Liver (tissue), 9 donors: ENCODE results near the gene STAT3. TPM values are rescaled to one million over a fixed set of nuclear protein-coding genes. Genes with fewer than 3 reads are reported as not detected.

Experiments used
- DNase-seq: peaks from one replicate; pipeline ENCODE4 v3.0.0-alpha.2; 2017; ENCODE audit warnings: low spot score
- H3K27ac ChIP-seq, 2 donors: one replicate each; pipeline ENCODE4 v1.7.0; 2013; ENCODE audit warnings: inconsistent platforms in 2 of 2, low read length in 2 of 2, control low read depth in 1 of 2, low read depth in 1 of 2, mild to moderate bottlenecking in 1 of 2
- H3K27me3 ChIP-seq, 4 donors: one replicate each; pipeline versions ENCODE4 v1.6.1 to v1.7.0; 2013; ENCODE audit warnings: low read length in 3 of 4, inconsistent platforms in 1 of 4, mild to moderate bottlenecking in 1 of 4, moderate library complexity in 1 of 4; ENCODE audit not compliant: control insufficient read depth in 4 of 4, insufficient read depth in 4 of 4
- H3K36me3 ChIP-seq, 4 donors: one replicate each; pipeline versions ENCODE4 v1.6.1 to v1.7.0; 2013; ENCODE audit warnings: low read length in 3 of 4, mild to moderate bottlenecking in 3 of 4, low read depth in 1 of 4, moderate library complexity in 1 of 4; ENCODE audit not compliant: control insufficient read depth in 4 of 4, insufficient read depth in 3 of 4
- H3K4me1 ChIP-seq, 4 donors: one replicate each; pipeline versions ENCODE4 v1.6.1 to v1.7.0; 2013; ENCODE audit warnings: low read length in 3 of 4, mild to moderate bottlenecking in 3 of 4, moderate library complexity in 1 of 4; ENCODE audit not compliant: control insufficient read depth in 4 of 4, insufficient read depth in 4 of 4
- H3K4me3 ChIP-seq, 3 donors: one replicate each; pipeline versions ENCODE4 v1.6.1 to v1.7.0; 2013; ENCODE audit warnings: low read length in 3 of 3, control low read depth in 1 of 3, low read depth in 1 of 3, mild to moderate bottlenecking in 1 of 3
- H3K9ac ChIP-seq, 2 donors: one replicate each; pipeline ENCODE4 v1.7.0; 2013; ENCODE audit warnings: low read length in 2 of 2, mild to moderate bottlenecking in 2 of 2, moderate library complexity in 2 of 2, control low read depth in 1 of 2, low read depth in 1 of 2
- H3K9me3 ChIP-seq, 4 donors: one replicate each; pipeline versions ENCODE4 v1.6.1 to v1.7.0; 2013; ENCODE audit warnings: low read length in 3 of 4; ENCODE audit not compliant: control insufficient read depth in 4 of 4
- EGR1 ChIP-seq, 2 donors: IDR thresholded peaks; 2 replicates each; pipeline ENCODE4 v1.6.1; 2016 to 2018; ENCODE audit warnings: antibody characterized with exemption in 2 of 2, low read depth in 2 of 2
- FOXA1 ChIP-seq: IDR thresholded peaks from 2 replicates; pipeline ENCODE4 v1.6.1; 2016; ENCODE audit warnings: antibody characterized with exemption
- FOXA2 ChIP-seq: IDR thresholded peaks from 2 replicates; pipeline ENCODE4 v1.6.1; 2016; ENCODE audit warnings: antibody characterized with exemption
- GABPA ChIP-seq, 2 donors: IDR thresholded peaks in 1 of 2; conservative IDR thresholded peaks in 1 of 2; 2 replicates each; pipeline ENCODE4 v1.6.1; 2016; ENCODE audit warnings: antibody characterized with exemption in 2 of 2, mild to moderate bottlenecking in 1 of 2, moderate library complexity in 1 of 2
- HNF4A ChIP-seq, 2 donors: conservative IDR thresholded peaks; 2 replicates each; pipeline ENCODE4 v1.6.1; 2016; ENCODE audit warnings: antibody characterized with exemption in 2 of 2, mild to moderate bottlenecking in 2 of 2
- HNF4G ChIP-seq: IDR thresholded peaks from 2 replicates; pipeline ENCODE4 v1.6.1; 2016; ENCODE audit warnings: antibody characterized with exemption
- JUND ChIP-seq, 2 donors: IDR thresholded peaks; 2 replicates each; pipeline ENCODE4 v1.6.1; 2016; ENCODE audit warnings: antibody characterized with exemption in 2 of 2
- NR2F2 ChIP-seq: IDR thresholded peaks from 2 replicates; pipeline ENCODE4 v1.6.1; 2016; ENCODE audit warnings: antibody characterized with exemption
- RAD21 ChIP-seq, 2 donors: IDR thresholded peaks; 2 replicates each; pipeline ENCODE4 v1.6.1; 2016; ENCODE audit warnings: antibody characterized with exemption in 2 of 2, mild to moderate bottlenecking in 2 of 2
- SP1 ChIP-seq: IDR thresholded peaks from 2 replicates; pipeline ENCODE4 v1.6.1; 2018; ENCODE audit warnings: antibody characterized with exemption, mild to moderate bottlenecking
- TAF1 ChIP-seq: conservative IDR thresholded peaks from 2 replicates; pipeline ENCODE4 v1.6.1; 2016; ENCODE audit warnings: antibody characterized with exemption, mild to moderate bottlenecking
- YY1 ChIP-seq: IDR thresholded peaks from 2 replicates; pipeline ENCODE4 v1.6.1; 2016; ENCODE audit warnings: antibody characterized with exemption, mild to moderate bottlenecking
- WGBS: extraction: QIAGEN DNeasy Blood & Tissue Kit; methylation state at CpG from one replicate; pipeline ENCODE4 v1.1.7; 2013; 5-methylcytosine and 5-hydroxymethylcytosine counted together
- polyA plus RNA-seq, 2 donors: library from polyadenylated mRNA; stranded (reverse) in 1 of 2; unstranded in 1 of 2; fragments of 200-250 nt in 1 of 2; fragments of >200 nt in 1 of 2; fragmentation: Nextera tagmentation in 1 of 2; extraction: Ambion mirVana in 1 of 2; gene quantifications; one replicate each; pipeline versions ENCODE4 v1.2.1 to v1.2.3, GENCODE V29; 2013 to 2015
- total RNA-seq, 2 donors: library from RNA; depleted of rRNA; stranded (reverse); fragments of >200 nt; gene quantifications; one replicate each; pipeline ENCODE4 v1.2.3, GENCODE V29; 2014
- TF ChIP-seq, protein P1 (sequence below): IDR thresholded peaks from 2 replicates; pipeline ENCODE4 v1.6.1; 2016; ENCODE audit warnings: antibody characterized with exemption
- TF ChIP-seq, protein P2 (sequence below): IDR thresholded peaks from 2 replicates; pipeline ENCODE4 v1.6.1; 2016; ENCODE audit warnings: antibody characterized with exemption
- TF ChIP-seq, protein P3 (sequence below): IDR thresholded peaks from 2 replicates; pipeline ENCODE4 v1.6.1; 2016; ENCODE audit warnings: antibody characterized with exemption, mild to moderate bottlenecking
- TF ChIP-seq, protein P4 (sequence below): fragments of 150-350 bp; IDR thresholded peaks from 2 replicates; pipeline ENCODE4 v1.5.1; 2017; ENCODE audit warnings: improper control_type of control experiment, low read depth, low read length; ENCODE audit not compliant: missing input control
- TF ChIP-seq, protein P5 (sequence below): IDR thresholded peaks from 2 replicates; pipeline ENCODE4 v1.6.1; 2016; ENCODE audit warnings: antibody characterized with exemption
- donor health status: healthy.
- donor health status: healthy.
- donor health status: healthy.
- donor health status: healthy.
- donor health status: healthy.

Gene STAT3
- total and polyA plus RNA-seq, 4 donors: 68.7 to 301 (median 114) TPM

DNA sequence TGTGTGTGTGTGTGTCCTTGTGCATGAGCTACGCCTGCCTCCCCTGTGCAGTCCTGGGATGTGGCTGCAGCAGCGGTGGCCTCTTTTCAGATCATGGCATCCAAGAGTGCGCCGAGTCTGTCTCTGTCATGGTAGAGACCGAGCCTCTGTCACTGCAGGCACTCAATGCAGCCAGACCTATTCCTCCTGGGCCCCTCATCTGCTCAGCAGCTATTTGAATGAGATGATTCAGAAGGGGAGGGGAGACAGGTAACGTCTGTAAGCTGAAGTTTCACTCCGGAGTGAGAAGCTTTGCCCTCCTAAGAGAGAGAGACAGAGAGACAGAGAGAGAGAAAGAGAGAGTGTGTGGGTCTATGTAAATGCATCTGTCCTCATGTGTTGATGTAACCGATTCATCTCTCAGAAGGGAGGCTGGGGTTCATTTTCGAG is 77.4 kb downstream of the STAT3 start:
- DNase-seq: no peak
- peaks cover 3 to 31% (median 24%) of the 10 kb centered on the region in 4 donors for H3K4me1 ChIP-seq
- H3K36me3 ChIP-seq: peaks cover 5 to 33% (median 26%) of the 10 kb centered on the region in 4 donors
- 72% methylated on average over 9 of the region's 9 CpGs for WGBS
- no peaks in the 10 kb centered on the region for H3K27me3 ChIP-seq
- peak overlapping the region in 1 of 2 donors; percentile 21 for H3K9ac ChIP-seq
- H3K4me3 ChIP-seq: no peak overlapping the region
- H3K9me3 ChIP-seq: no peaks in the 10 kb centered on the region
- TF ChIP-seq HNF4A (conservative IDR thresholded peaks at IDR 0.05) (no peak), YY1 (no peak), SP1 (no peak), RAD21 (IDR thresholded peaks at IDR 0.05) (no peak), TAF1 (no peak), FOXA1 (no peak)
- TF ChIP-seq, protein P1, sequence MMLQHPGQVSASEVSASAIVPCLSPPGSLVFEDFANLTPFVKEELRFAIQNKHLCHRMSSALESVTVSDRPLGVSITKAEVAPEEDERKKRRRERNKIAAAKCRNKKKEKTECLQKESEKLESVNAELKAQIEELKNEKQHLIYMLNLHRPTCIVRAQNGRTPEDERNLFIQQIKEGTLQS: no peak
- TF ChIP-seq, protein P2, sequence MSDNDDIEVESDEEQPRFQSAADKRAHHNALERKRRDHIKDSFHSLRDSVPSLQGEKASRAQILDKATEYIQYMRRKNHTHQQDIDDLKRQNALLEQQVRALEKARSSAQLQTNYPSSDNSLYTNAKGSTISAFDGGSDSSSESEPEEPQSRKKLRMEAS: no peak
- TF ChIP-seq, protein P3, sequence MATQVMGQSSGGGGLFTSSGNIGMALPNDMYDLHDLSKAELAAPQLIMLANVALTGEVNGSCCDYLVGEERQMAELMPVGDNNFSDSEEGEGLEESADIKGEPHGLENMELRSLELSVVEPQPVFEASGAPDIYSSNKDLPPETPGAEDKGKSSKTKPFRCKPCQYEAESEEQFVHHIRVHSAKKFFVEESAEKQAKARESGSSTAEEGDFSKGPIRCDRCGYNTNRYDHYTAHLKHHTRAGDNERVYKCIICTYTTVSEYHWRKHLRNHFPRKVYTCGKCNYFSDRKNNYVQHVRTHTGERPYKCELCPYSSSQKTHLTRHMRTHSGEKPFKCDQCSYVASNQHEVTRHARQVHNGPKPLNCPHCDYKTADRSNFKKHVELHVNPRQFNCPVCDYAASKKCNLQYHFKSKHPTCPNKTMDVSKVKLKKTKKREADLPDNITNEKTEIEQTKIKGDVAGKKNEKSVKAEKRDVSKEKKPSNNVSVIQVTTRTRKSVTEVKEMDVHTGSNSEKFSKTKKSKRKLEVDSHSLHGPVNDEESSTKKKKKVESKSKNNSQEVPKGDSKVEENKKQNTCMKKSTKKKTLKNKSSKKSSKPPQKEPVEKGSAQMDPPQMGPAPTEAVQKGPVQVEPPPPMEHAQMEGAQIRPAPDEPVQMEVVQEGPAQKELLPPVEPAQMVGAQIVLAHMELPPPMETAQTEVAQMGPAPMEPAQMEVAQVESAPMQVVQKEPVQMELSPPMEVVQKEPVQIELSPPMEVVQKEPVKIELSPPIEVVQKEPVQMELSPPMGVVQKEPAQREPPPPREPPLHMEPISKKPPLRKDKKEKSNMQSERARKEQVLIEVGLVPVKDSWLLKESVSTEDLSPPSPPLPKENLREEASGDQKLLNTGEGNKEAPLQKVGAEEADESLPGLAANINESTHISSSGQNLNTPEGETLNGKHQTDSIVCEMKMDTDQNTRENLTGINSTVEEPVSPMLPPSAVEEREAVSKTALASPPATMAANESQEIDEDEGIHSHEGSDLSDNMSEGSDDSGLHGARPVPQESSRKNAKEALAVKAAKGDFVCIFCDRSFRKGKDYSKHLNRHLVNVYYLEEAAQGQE: no peak
- peak overlapping the region; percentile 77 to 84 for H3K27ac ChIP-seq

DNA sequence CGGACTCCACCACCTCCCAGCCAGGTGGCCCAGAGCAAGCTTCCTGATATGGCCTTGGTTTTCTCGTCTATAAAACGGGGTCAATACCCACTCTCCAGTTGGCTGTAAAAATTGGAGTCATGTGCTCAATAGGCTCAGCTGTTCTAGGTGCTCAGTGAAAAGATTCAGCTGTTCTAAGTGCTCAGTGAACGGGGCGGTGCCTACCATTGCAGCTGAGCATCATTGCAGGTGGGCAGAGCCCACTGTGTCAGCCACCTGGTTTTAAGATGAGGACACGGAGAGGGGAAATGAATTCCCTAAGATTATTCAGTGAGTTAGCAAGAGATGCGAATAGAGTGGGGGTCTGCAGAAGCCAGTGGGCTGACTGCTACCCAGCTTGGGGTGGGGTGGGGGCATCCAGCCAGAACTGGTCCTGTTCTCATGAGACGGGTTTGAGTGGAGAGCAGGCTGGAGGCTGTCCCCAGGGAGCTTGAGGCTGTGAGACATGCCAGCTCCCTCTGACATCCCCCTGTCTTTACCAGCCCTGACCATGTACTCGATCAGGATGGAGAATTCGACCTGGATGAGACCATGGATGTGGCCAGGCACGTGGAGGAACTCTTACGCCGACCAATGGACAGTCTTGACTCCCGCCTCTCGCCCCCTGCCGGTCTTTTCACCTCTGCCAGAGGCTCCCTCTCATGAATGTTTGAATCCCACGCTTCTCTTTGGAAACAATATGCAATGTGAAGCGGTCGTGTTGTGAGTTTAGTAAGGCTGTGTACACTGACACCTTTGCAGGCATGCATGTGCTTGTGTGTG is 78.1 kb downstream of the STAT3 start:
- no peak overlapping the region for H3K9ac ChIP-seq
- H3K9me3 ChIP-seq: no peaks in the 10 kb centered on the region
- H3K4me1 ChIP-seq: peaks cover 3 to 31% (median 24%) of the 10 kb centered on the region in 4 donors
- peaks cover 2 to 27% (median 20%) of the 10 kb centered on the region in 4 donors for H3K36me3 ChIP-seq
- H3K27me3 ChIP-seq: no peaks in the 10 kb centered on the region
- H3K27ac ChIP-seq: peak overlapping the region in 1 of 2 donors; percentile 77
- WGBS: 89% methylated on average over 19 of the region's 19 CpGs
- no peak overlapping the region for H3K4me3 ChIP-seq
- DNase-seq: no peak
- TF ChIP-seq, protein P1: no peak
- TF ChIP-seq, protein P2: no peak
- TF ChIP-seq, protein P4, sequence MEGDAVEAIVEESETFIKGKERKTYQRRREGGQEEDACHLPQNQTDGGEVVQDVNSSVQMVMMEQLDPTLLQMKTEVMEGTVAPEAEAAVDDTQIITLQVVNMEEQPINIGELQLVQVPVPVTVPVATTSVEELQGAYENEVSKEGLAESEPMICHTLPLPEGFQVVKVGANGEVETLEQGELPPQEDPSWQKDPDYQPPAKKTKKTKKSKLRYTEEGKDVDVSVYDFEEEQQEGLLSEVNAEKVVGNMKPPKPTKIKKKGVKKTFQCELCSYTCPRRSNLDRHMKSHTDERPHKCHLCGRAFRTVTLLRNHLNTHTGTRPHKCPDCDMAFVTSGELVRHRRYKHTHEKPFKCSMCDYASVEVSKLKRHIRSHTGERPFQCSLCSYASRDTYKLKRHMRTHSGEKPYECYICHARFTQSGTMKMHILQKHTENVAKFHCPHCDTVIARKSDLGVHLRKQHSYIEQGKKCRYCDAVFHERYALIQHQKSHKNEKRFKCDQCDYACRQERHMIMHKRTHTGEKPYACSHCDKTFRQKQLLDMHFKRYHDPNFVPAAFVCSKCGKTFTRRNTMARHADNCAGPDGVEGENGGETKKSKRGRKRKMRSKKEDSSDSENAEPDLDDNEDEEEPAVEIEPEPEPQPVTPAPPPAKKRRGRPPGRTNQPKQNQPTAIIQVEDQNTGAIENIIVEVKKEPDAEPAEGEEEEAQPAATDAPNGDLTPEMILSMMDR: no peak
- no peak for TF ChIP-seq YY1
- no peak for TF ChIP-seq NR2F2
- no peak for TF ChIP-seq FOXA2
- TF ChIP-seq, protein P5, sequence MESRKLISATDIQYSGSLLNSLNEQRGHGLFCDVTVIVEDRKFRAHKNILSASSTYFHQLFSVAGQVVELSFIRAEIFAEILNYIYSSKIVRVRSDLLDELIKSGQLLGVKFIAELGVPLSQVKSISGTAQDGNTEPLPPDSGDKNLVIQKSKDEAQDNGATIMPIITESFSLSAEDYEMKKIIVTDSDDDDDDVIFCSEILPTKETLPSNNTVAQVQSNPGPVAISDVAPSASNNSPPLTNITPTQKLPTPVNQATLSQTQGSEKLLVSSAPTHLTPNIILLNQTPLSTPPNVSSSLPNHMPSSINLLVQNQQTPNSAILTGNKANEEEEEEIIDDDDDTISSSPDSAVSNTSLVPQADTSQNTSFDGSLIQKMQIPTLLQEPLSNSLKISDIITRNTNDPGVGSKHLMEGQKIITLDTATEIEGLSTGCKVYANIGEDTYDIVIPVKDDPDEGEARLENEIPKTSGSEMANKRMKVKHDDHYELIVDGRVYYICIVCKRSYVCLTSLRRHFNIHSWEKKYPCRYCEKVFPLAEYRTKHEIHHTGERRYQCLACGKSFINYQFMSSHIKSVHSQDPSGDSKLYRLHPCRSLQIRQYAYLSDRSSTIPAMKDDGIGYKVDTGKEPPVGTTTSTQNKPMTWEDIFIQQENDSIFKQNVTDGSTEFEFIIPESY: no peak
- TF ChIP-seq EGR1 (IDR thresholded peaks at IDR 0.05; ENCODE audit: low read depth in 2 of 2): no peak
- no peak for TF ChIP-seq FOXA1
- TF ChIP-seq SP1: no peak
- no peak for TF ChIP-seq GABPA (IDR thresholded peaks at IDR 0.05 in 1 of 2, conservative IDR thresholded peaks at IDR 0.05 in 1 of 2)
- TF ChIP-seq HNF4G: no peak
- no peak for TF ChIP-seq HNF4A (conservative IDR thresholded peaks at IDR 0.05)
- TF ChIP-seq TAF1: no peak
- no peak for TF ChIP-seq RAD21 (IDR thresholded peaks at IDR 0.05)
- TF ChIP-seq JUND (IDR thresholded peaks at IDR 0.05): no peak
- TF ChIP-seq, protein P3: no peak
